Bone marrow (tissue), 2 donors: ENCODE measurements around the gene C19orf33.
"Not testable (repeated sequence)": the region's sequence is repeated elsewhere in the genome, so short reads cannot be mapped to it uniquely, and the experiment has no call there.

ENCODE experiments used
- DNase-seq, 2 donors: peaks; one replicate each; lab custom pipeline; 2025; lab: John Stamatoyannopoulos, UW

C19orf33 gene

GRCh38 chr19:38303517-38304351 lies at the start of gene C19orf33:
TSS of gene C19orf33 (plus strand) at chr19:38304251. CDS start at chr19:38304262, 11 bp downstream.
- DNase-seq = no peak

- DNase-seq = no peak
Measured at GRCh38 chr19:38255383-38256014, 48.6 kb upstream of the C19orf33 start.

GRCh38 chr19:38261942-38262341 lies 42.1 kb upstream of the C19orf33 start:
- not testable (repeated sequence) for DNase-seq

GRCh38 chr19:38262585-38263268 lies 41.3 kb upstream of the C19orf33 start:
- DNase-seq = no peak

GRCh38 chr19:38263689-38264485 lies 40.2 kb upstream of the C19orf33 start:
- DNase-seq = peak; percentile 19 to 55

GRCh38 chr19:38264486-38265212 lies 39.4 kb upstream of the C19orf33 start, which contains the start of gene SPINT2:
TSS of gene SPINT2 (plus strand) at chr19:38264573. CDS start at chr19:38264893, 320 bp downstream.
- no peak for DNase-seq

- DNase-seq = peak in 1 of 2 donors; percentile 68
Measured at GRCh38 chr19:38265213-38265861, 38.7 kb upstream of the C19orf33 start.

- DNase-seq = no peak
Measured at GRCh38 chr19:38265921-38266429, 38.1 kb upstream of the C19orf33 start.

GRCh38 chr19:38266981-38267597 lies 37.0 kb upstream of the C19orf33 start:
- no peak for DNase-seq

- no peak for DNase-seq
Measured at GRCh38 chr19:38267761-38268483, 36.1 kb upstream of the C19orf33 start.

GRCh38 chr19:38268539-38268938 lies 35.5 kb upstream of the C19orf33 start:
- DNase-seq = no peak

GRCh38 chr19:38270587-38271167 lies 33.4 kb upstream of the C19orf33 start:
- no peak for DNase-seq

- DNase-seq = no peak
Measured at GRCh38 chr19:38273499-38273898, 30.6 kb upstream of the C19orf33 start.

- DNase-seq = no peak
Measured at GRCh38 chr19:38274739-38275138, 29.3 kb upstream of the C19orf33 start.

- DNase-seq = no peak
Measured at GRCh38 chr19:38276942-38277517, 27.0 kb upstream of the C19orf33 start.

- DNase-seq = no peak
Measured at GRCh38 chr19:38277549-38277948, 26.5 kb upstream of the C19orf33 start.

GRCh38 chr19:38277969-38278680 lies 25.9 kb upstream of the C19orf33 start:
- no peak for DNase-seq

GRCh38 chr19:38278751-38279150 lies 25.3 kb upstream of the C19orf33 start:
- DNase-seq = no peak
